ENCODE measurements around the gene TRAF3IP3.

The TRAF3IP3 gene

GRCh38 chr1:209774592-209774991, 18.7 kb downstream of the TRAF3IP3 start:
- TF ChIP-seq Cebpa-rat (IDR thresholded peaks at IDR 0.05) = no peak
- Histone ChIP-seq H3K9ac (peak overlapping the region in 2 of 11 experiments; percentile 6 to 7; a peak in 1 of 22 replicates), H3K36me3 (peaks cover 3 to 74% (median 57%) of the 10 kb centered on the region in 11 experiments; a peak in 19 of 22 replicates), H3K9me3 (replicated peaks in 1 of 11) (no peaks in the 10 kb centered on the region), H3K4me2 (peak overlapping the region; percentile 40 to 99 (median 69)), H3K4me1 (peaks cover 33 to 69% (median 59%) of the 10 kb centered on the region in 10 experiments), H3K27ac (peak overlapping the region in 10 of 11 experiments; percentile 10 to 59 (median 38); a peak in 14 of 22 replicates), H4K20me1 (peaks cover 0 to 36% (median 0%) of the 10 kb centered on the region in 11 experiments; a peak in 7 of 22 replicates), H3K27me3 (no peaks in the 10 kb centered on the region), H3K4me3 (peak overlapping the region in 1 of 10 experiments; percentile 21; a peak in 1 of 20 replicates)

- TF ChIP-seq Cebpa-rat (IDR thresholded peaks at IDR 0.05) = no peak
- Histone ChIP-seq H3K4me1 (peaks cover 22 to 58% (median 48%) of the 10 kb centered on the region in 10 experiments), H3K4me3 (no peak overlapping the region; a peak in 1 of 20 replicates), H3K9me3 (replicated peaks in 1 of 11) (no peaks in the 10 kb centered on the region), H3K9ac (peak overlapping the region in 3 of 11 experiments; percentile 7 to 11 (median 8); a peak in 3 of 22 replicates), H3K27me3 (no peaks in the 10 kb centered on the region), H3K36me3 (peaks cover 7 to 85% (median 68%) of the 10 kb centered on the region in 11 experiments; a peak in 19 of 22 replicates), H3K4me2 (peak overlapping the region; percentile 40 to 99 (median 69)), H3K27ac (peak overlapping the region in 10 of 11 experiments; percentile 10 to 59 (median 34); a peak in 10 of 22 replicates), H4K20me1 (peaks cover 0 to 32% (median 0%) of the 10 kb centered on the region in 11 experiments; a peak in 7 of 22 replicates)
Measured at GRCh38 chr1:209775678-209776077, 19.8 kb downstream of the TRAF3IP3 start.

GRCh38 chr1:209777587-209777986, 21.7 kb downstream of the TRAF3IP3 start:
- no peak for TF ChIP-seq Cebpa-rat (IDR thresholded peaks at IDR 0.05)
- Histone ChIP-seq H3K36me3 (peaks cover 7 to 96% (median 85%) of the 10 kb centered on the region in 11 experiments; a peak in 20 of 22 replicates), H3K4me3 (no peak overlapping the region)

DNA sequence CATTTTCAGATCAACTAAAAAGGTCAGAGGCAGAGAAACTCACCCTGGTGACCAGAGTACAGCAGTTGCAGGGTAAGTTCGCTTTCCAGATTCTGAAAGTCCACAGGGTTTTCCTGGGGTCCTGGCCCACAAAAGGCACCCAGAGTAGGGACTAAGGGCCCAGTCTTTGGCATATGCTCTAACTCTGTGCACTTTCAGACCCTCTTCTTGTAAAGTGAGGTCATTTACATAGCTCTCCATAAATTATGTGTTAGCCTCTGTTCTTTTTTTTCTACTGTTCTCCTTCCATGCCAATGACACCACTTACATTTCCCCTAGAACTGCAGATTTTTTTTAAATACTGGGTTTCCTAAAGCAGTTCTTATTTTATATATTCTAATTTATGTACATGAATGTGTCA, 22.2 kb downstream of the TRAF3IP3 start:
- Histone ChIP-seq H3K9ac (no peak overlapping the region), H3K27me3 (no peaks in the 10 kb centered on the region), H3K4me2 (no peak overlapping the region), H3K36me3 (peaks cover 7 to 96% (median 84%) of the 10 kb centered on the region in 11 experiments; a peak in 20 of 22 replicates), H3K4me1 (peaks cover 23 to 40% (median 33%) of the 10 kb centered on the region in 10 experiments), H3K9me3 (replicated peaks in 1 of 11) (no peaks in the 10 kb centered on the region), H3K4me3 (no peak overlapping the region), H4K20me1 (peaks cover 0 to 10% (median 0%) of the 10 kb centered on the region in 11 experiments; a peak in 2 of 22 replicates), H3K27ac (no peak overlapping the region)
- no peak for TF ChIP-seq Cebpa-rat (IDR thresholded peaks at IDR 0.05)

More at GRCh38 chr1:209777587-209777986, 21.7 kb downstream of the TRAF3IP3 start:
- Histone ChIP-seq H3K9ac (no peak overlapping the region), H3K27ac (no peak overlapping the region), H3K4me1 (peaks cover 22 to 40% (median 34%) of the 10 kb centered on the region in 10 experiments), H3K4me2 (no peak overlapping the region), H3K27me3 (no peaks in the 10 kb centered on the region), H3K9me3 (replicated peaks in 1 of 11) (no peaks in the 10 kb centered on the region), H4K20me1 (peaks cover 0 to 12% (median 0%) of the 10 kb centered on the region in 11 experiments; a peak in 2 of 22 replicates)

DNA sequence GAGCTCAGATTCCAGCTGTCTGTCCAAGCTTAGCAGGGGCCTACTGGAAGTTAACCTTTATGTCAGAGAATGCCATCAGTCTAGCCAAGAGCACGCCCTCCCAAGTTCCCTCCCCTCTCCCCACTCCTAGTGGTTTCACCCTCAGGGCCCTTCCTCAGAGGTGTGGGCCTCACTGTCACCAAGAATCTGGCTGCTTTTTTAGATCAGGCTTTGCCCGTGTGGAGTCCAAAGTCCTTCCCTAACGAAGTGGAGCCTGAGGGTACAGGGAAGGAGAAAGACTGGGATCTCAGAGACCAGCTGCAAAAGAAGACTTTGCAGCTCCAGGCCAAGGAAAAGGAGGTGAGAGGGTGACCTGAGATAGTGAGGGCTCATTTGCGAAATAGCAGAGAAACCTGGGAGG, 24.4 kb downstream of the TRAF3IP3 start:
- TF ChIP-seq Cebpa-rat (IDR thresholded peaks at IDR 0.05) = no peak
- no peak overlapping the region for H3K27ac ChIP-seq
- peaks cover 20 to 35% (median 27%) of the 10 kb centered on the region in 10 experiments for H3K4me1 ChIP-seq
- no peaks in the 10 kb centered on the region for H3K27me3 ChIP-seq
- peak overlapping the region in 1 of 11 experiments; percentile 6; a peak in 1 of 22 replicates for H3K9ac ChIP-seq
- H3K4me3 ChIP-seq = no peak overlapping the region
- H3K9me3 ChIP-seq (replicated peaks in 1 of 11) = peaks cover 0 to 5% (median 0%) of the 10 kb centered on the region in 11 experiments; a peak in 3 of 22 replicates
- no peak overlapping the region for H3K4me2 ChIP-seq
- H4K20me1 ChIP-seq = peaks cover 0 to 4% (median 0%) of the 10 kb centered on the region in 11 experiments; a peak in 2 of 22 replicates
- H3K36me3 ChIP-seq = peaks cover 7 to 82% (median 78%) of the 10 kb centered on the region in 11 experiments; a peak in 20 of 22 replicates

GRCh38 chr1:209783386-209783785, 27.5 kb downstream of the TRAF3IP3 start:
- peak overlapping the region; percentile 80 to 92 (median 84); a peak in 19 of 22 replicates for H3K9ac ChIP-seq
- peak overlapping the region in 6 of 11 experiments; percentile 77 to 87 (median 84); a peak in 7 of 22 replicates for H3K27ac ChIP-seq
- no peaks in the 10 kb centered on the region for H3K27me3 ChIP-seq
- peak overlapping the region; percentile 83 to 98 (median 87) for H3K4me2 ChIP-seq
- peak overlapping the region; percentile 61 to 82 (median 72) for H3K4me3 ChIP-seq
- H4K20me1 ChIP-seq = no peaks in the 10 kb centered on the region
- H3K36me3 ChIP-seq = peaks cover 4 to 51% (median 46%) of the 10 kb centered on the region in 11 experiments; a peak in 20 of 22 replicates
- peaks cover 12 to 25% (median 18%) of the 10 kb centered on the region in 10 experiments for H3K4me1 ChIP-seq
- no peak for TF ChIP-seq Cebpa-rat (IDR thresholded peaks at IDR 0.05)
- peaks cover 0 to 9% (median 0%) of the 10 kb centered on the region in 11 experiments; a peak in 3 of 22 replicates for H3K9me3 ChIP-seq (replicated peaks in 1 of 11)

GRCh38 chr1:209784265-209785169, 28.7 kb downstream of the TRAF3IP3 start, which contains the start of gene C1orf74:
TSS of gene C1orf74 (minus strand) at chr1:209784559. CDS start at chr1:209783634, 925 bp downstream.
- Histone ChIP-seq H3K4me2 (peak within 1 kb of the TSS; percentile 83 to 98 (median 87)), H3K36me3 (peaks cover 4 to 40% (median 35%) of the 10 kb centered on the region in 11 experiments; a peak in 20 of 22 replicates), H3K4me3 (peak within 1 kb of the TSS; percentile 61 to 82 (median 72)), H3K27ac (peak within 1 kb of the TSS; percentile 71 to 87 (median 79)), H3K27me3 (no peaks in the 10 kb centered on the region), H4K20me1 (no peaks in the 10 kb centered on the region), H3K4me1 (peaks cover 12 to 25% (median 18%) of the 10 kb centered on the region in 10 experiments), H3K9ac (peak within 1 kb of the TSS; percentile 80 to 92 (median 84)), H3K9me3 (replicated peaks in 1 of 11) (peaks cover 0 to 9% (median 0%) of the 10 kb centered on the region in 11 experiments; a peak in 3 of 22 replicates)
- no peak for TF ChIP-seq Cebpa-rat (IDR thresholded peaks at IDR 0.05)

DNA sequence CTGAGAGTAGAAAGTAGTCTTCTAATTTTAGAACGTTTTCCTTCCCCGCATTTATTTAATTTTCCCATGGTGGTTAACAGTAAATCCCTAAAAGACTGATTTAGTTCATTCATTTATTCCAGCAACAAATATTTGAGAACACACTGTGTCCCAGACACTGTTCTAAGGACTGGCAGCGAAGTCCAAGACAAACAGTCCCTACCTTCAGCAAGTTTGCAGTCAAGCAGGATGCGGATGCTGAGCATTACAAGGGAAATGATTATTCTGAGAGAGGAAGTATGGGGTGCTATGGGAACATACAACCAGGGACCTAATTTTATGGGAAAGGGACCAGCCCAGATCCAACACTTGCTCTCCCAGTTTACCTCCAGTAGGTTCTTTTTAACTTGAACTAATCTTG, 29.7 kb downstream of the TRAF3IP3 start:
- Histone ChIP-seq H4K20me1 (no peaks in the 10 kb centered on the region), H3K9me3 (replicated peaks in 1 of 11) (peaks cover 0 to 9% (median 0%) of the 10 kb centered on the region in 11 experiments; a peak in 3 of 22 replicates), H3K4me1 (peaks cover 12 to 25% (median 18%) of the 10 kb centered on the region in 10 experiments), H3K27ac (peak overlapping the region in 4 of 11 experiments; percentile 79 to 87 (median 84); a peak in 6 of 22 replicates), H3K27me3 (no peaks in the 10 kb centered on the region), H3K9ac (no peak overlapping the region), H3K36me3 (peaks cover 0 to 29% (median 24%) of the 10 kb centered on the region in 11 experiments; a peak in 19 of 22 replicates), H3K4me2 (peak overlapping the region in 1 of 11 experiments; percentile 60; a peak in 1 of 22 replicates), H3K4me3 (no peak overlapping the region; a peak in 1 of 20 replicates)
- TF ChIP-seq Cebpa-rat (IDR thresholded peaks at IDR 0.05) = no peak

Data from BLaER1 treated with 17β-estradiol and CSF1 and Interleukin-3, amounts not matched to agents 10 nM and 100 nM (cell line).